Karpas-422 (cell line): ENCODE data around the gene SLC27A1. TPM values are rescaled to one million over a fixed set of nuclear protein-coding genes. Genes with fewer than 3 reads are reported as not detected.
"Not testable (repeated sequence)": the region's sequence is repeated elsewhere in the genome, so short reads cannot be mapped to it uniquely, and the experiment has no call there.

Experiments used
- DNase-seq: peaks from one replicate; pipeline ENCODE4 v3.0.0-alpha.2; 2015
- H2AFZ ChIP-seq: fragments of 200-600 bp; sonication (generic); 2 replicates; pipeline ENCODE4 v1.6.1; 2014; ENCODE audit warnings: antibody characterized with exemption, low read length, mixed read lengths
- H3K27ac ChIP-seq: fragments of 200-600 bp; sonication (generic); 2 replicates; pipeline ENCODE4 v1.5.1; 2014; ENCODE audit warnings: mild to moderate bottlenecking, low read length, moderate library complexity
- H3K27me3 ChIP-seq: fragments of 200-600 bp; sonication (generic); 2 replicates; pipeline ENCODE4 v1.6.1; 2014; ENCODE audit warnings: low read length, mixed read lengths
- H3K36me3 ChIP-seq: fragments of 200-600 bp; sonication (generic); 2 replicates; pipeline ENCODE4 v1.6.1; 2014; ENCODE audit warnings: low read length, mixed read lengths; ENCODE audit not compliant: insufficient read depth
- H3K4me1 ChIP-seq: fragments of 200-600 bp; sonication (generic); 2 replicates; pipeline ENCODE4 v1.6.1; 2014; ENCODE audit warnings: mild to moderate bottlenecking, low read length, mixed read lengths
- H3K4me2 ChIP-seq: fragments of 200-600 bp; sonication (generic); 2 replicates; pipeline ENCODE4 v1.6.1; 2014; ENCODE audit warnings: low read length, low read depth, mild to moderate bottlenecking; ENCODE audit not compliant: poor library complexity, severe bottlenecking
- H3K4me3 ChIP-seq: fragments of 200-600 bp; sonication (generic); 2 replicates; pipeline ENCODE4 v1.5.1; 2014; ENCODE audit warnings: mild to moderate bottlenecking, antibody characterized with exemption, low read length, mixed read lengths
- H3K79me2 ChIP-seq: fragments of 200-600 bp; sonication (generic); 2 replicates; pipeline ENCODE4 v1.6.1; 2014; ENCODE audit warnings: mild to moderate bottlenecking, low read length, mixed read lengths
- H3K9ac ChIP-seq: fragments of 200-600 bp; sonication (generic); 2 replicates; pipeline ENCODE4 v1.6.0; 2014; ENCODE audit warnings: low read length
- H3K9me2 ChIP-seq: fragments of 200-600 bp; sonication (generic), shearing (Covaris generic); replicated peaks from 2 replicates; pipeline ENCODE4 v1.6.0; 2014; ENCODE audit warnings: mild to moderate bottlenecking, low read length, moderate library complexity; ENCODE audit not compliant: insufficient read depth
- H3K9me3 ChIP-seq: fragments of 300-700, 200-600 bp; sonication (generic); 2 replicates; pipeline ENCODE4 v1.6.1; 2014; ENCODE audit warnings: low read length, mixed read lengths
- H4K20me1 ChIP-seq: fragments of 200-600 bp; sonication (generic); 2 replicates; pipeline ENCODE4 v1.6.1; 2014; ENCODE audit warnings: mild to moderate bottlenecking, antibody characterized with exemption, low read length, low read depth; ENCODE audit not compliant: insufficient read depth
- total RNA-seq: library from RNA; depleted of rRNA; stranded (reverse); fragments of >200 nt; shearing (Covaris generic); gene quantifications from 2 replicates; pipeline ENCODE4 v1.2.3, GENCODE V29; 2014; ENCODE audit warnings: low replicate concordance

The SLC27A1 gene
- total RNA-seq, 1 experiment from 2014 or later = 4.0 TPM

- H3K9ac ChIP-seq = no peak overlapping the region
Observed at GRCh38 chr19:17506745-17507144, 36.4 kb downstream of the SLC27A1 start.

GRCh38 chr19:17508558-17508933 is 38.2 kb downstream of the SLC27A1 start:
- not testable (repeated sequence) for DNase-seq, H3K4me2 ChIP-seq, H3K36me3 ChIP-seq, H2AFZ ChIP-seq, H3K9ac ChIP-seq, H3K9me2 ChIP-seq, H3K27ac ChIP-seq, H3K27me3 ChIP-seq, H4K20me1 ChIP-seq, H3K4me3 ChIP-seq, H3K9me3 ChIP-seq
- peaks cover 60% of the 10 kb centered on the region for H3K79me2 ChIP-seq
- peaks cover 18% of the 10 kb centered on the region for H3K4me1 ChIP-seq

More at GRCh38 chr19:17506745-17507144, 36.4 kb downstream of the SLC27A1 start:
- Histone ChIP-seq H2AFZ (no peak overlapping the region), H3K9me2 (no peaks in the 10 kb centered on the region), H3K36me3 (no peaks in the 10 kb centered on the region), H4K20me1 (no peaks in the 10 kb centered on the region), H3K27me3 (no peaks in the 10 kb centered on the region), H3K9me3 (no peaks in the 10 kb centered on the region), H3K4me2 (no peak overlapping the region), H3K4me1 (peaks cover 11% of the 10 kb centered on the region), H3K27ac (no peak overlapping the region), H3K4me3 (no peak overlapping the region), H3K79me2 (peaks cover 46% of the 10 kb centered on the region)
- no peak for DNase-seq

- H3K4me2 ChIP-seq = peak overlapping the region; percentile 76
- H3K36me3 ChIP-seq = no peaks in the 10 kb centered on the region
- H3K4me1 ChIP-seq = peaks cover 18% of the 10 kb centered on the region
- no peaks in the 10 kb centered on the region for H3K9me2 ChIP-seq
- H3K4me3 ChIP-seq = peak overlapping the region; percentile 78
- H3K9ac ChIP-seq = peak overlapping the region; percentile 99
- peak overlapping the region; percentile 84; the same call in 1 of the 2 replicates for H3K27ac ChIP-seq
- no peaks in the 10 kb centered on the region for H4K20me1 ChIP-seq
- H2AFZ ChIP-seq = no peak overlapping the region
- no peak for DNase-seq
- H3K79me2 ChIP-seq = peaks cover 68% of the 10 kb centered on the region
- no peaks in the 10 kb centered on the region for H3K9me3 ChIP-seq
- H3K27me3 ChIP-seq = no peaks in the 10 kb centered on the region
Observed at GRCh38 chr19:17510220-17510993, 40.1 kb downstream of the SLC27A1 start.

GRCh38 chr19:17511724-17512573 is 41.6 kb downstream of the SLC27A1 start:
- Histone ChIP-seq H3K27ac (peak overlapping the region; percentile 84), H4K20me1 (no peaks in the 10 kb centered on the region), H3K4me3 (peak overlapping the region; percentile 78), H3K4me1 (peaks cover 18% of the 10 kb centered on the region), H3K79me2 (peaks cover 66% of the 10 kb centered on the region), H3K9me3 (no peaks in the 10 kb centered on the region), H3K27me3 (no peaks in the 10 kb centered on the region), H3K36me3 (peaks cover 10% of the 10 kb centered on the region), H2AFZ (no peak overlapping the region), H3K9ac (peak overlapping the region; percentile 99), H3K4me2 (peak overlapping the region; percentile 76), H3K9me2 (no peaks in the 10 kb centered on the region)
- DNase-seq = peak; percentile 95

- no peaks in the 10 kb centered on the region for H4K20me1 ChIP-seq
- peaks cover 65% of the 10 kb centered on the region for H3K79me2 ChIP-seq
- H2AFZ ChIP-seq = no peak overlapping the region
- no peak for DNase-seq
- H3K36me3 ChIP-seq = peaks cover 16% of the 10 kb centered on the region
- H3K9me2 ChIP-seq = no peaks in the 10 kb centered on the region
- peak overlapping the region; percentile 76 for H3K4me2 ChIP-seq
- H3K9me3 ChIP-seq = peaks cover 5% of the 10 kb centered on the region
- H3K9ac ChIP-seq = peak overlapping the region; percentile 99
- peaks cover 18% of the 10 kb centered on the region for H3K4me1 ChIP-seq
- peak overlapping the region; percentile 60 for H3K27ac ChIP-seq
- peak overlapping the region; percentile 78 for H3K4me3 ChIP-seq
- no peaks in the 10 kb centered on the region for H3K27me3 ChIP-seq
Observed at GRCh38 chr19:17512574-17512939, 42.2 kb downstream of the SLC27A1 start.

GRCh38 chr19:17515408-17516149 is 45.3 kb downstream of the SLC27A1 start:
- Histone ChIP-seq H3K27me3 (no peaks in the 10 kb centered on the region), H3K36me3 (peaks cover 22% of the 10 kb centered on the region), H3K9ac (no peak overlapping the region), H3K27ac (no peak overlapping the region), H3K4me1 (peaks cover 9% of the 10 kb centered on the region), H3K79me2 (peaks cover 36% of the 10 kb centered on the region), H3K4me3 (no peak overlapping the region), H3K9me2 (no peaks in the 10 kb centered on the region), H4K20me1 (no peaks in the 10 kb centered on the region), H3K4me2 (no peak overlapping the region), H2AFZ (no peak overlapping the region), H3K9me3 (peaks cover 7% of the 10 kb centered on the region)
- no peak for DNase-seq

- H3K4me3 ChIP-seq = no peak overlapping the region
- DNase-seq = no peak
Observed at GRCh38 chr19:17517898-17518297, 47.6 kb downstream of the SLC27A1 start.

GRCh38 chr19:17518654-17519053 is 48.3 kb downstream of the SLC27A1 start:
- not testable (repeated sequence) for H3K4me3 ChIP-seq, H3K27me3 ChIP-seq, H3K4me1 ChIP-seq, H3K4me2 ChIP-seq, H3K9me3 ChIP-seq, H2AFZ ChIP-seq, H3K9ac ChIP-seq, DNase-seq, H3K9me2 ChIP-seq, H4K20me1 ChIP-seq, H3K27ac ChIP-seq
- peaks cover 22% of the 10 kb centered on the region for H3K36me3 ChIP-seq
- H3K79me2 ChIP-seq = peaks cover 11% of the 10 kb centered on the region

More at GRCh38 chr19:17517898-17518297, 47.6 kb downstream of the SLC27A1 start:
- Histone ChIP-seq H3K9me2 (no peaks in the 10 kb centered on the region), H3K9ac (no peak overlapping the region), H3K79me2 (peaks cover 16% of the 10 kb centered on the region), H3K9me3 (peaks cover 7% of the 10 kb centered on the region), H3K4me2 (no peak overlapping the region), H3K4me1 (peaks cover 3% of the 10 kb centered on the region), H3K27ac (no peak overlapping the region), H3K36me3 (peaks cover 22% of the 10 kb centered on the region), H2AFZ (no peak overlapping the region), H3K27me3 (no peaks in the 10 kb centered on the region), H4K20me1 (no peaks in the 10 kb centered on the region)
